ENCODE measurements around the gene RP2.

The RP2 gene

GRCh38 chrX:46836701-46837557, at the start of gene RP2:
TSS of gene RP2 (plus strand) at chrX:46837043. CDS start at chrX:46837101, 58 bp downstream.
- DNase-seq, result peak; percentile 93

GRCh38 chrX:46788902-46789301, 47.9 kb upstream of the RP2 start:
- DNase-seq, result peak; percentile 58

- DNase-seq, result peak; percentile 86
Measured at GRCh38 chrX:46791927-46792809, 44.7 kb upstream of the RP2 start.

- no peak for DNase-seq
Measured at GRCh38 chrX:46792810-46793188, 44.0 kb upstream of the RP2 start.

GRCh38 chrX:46793386-46794143, 43.3 kb upstream of the RP2 start:
- no peak for DNase-seq

- DNase-seq, result peak; percentile 61
Measured at GRCh38 chrX:46796574-46797191, 40.2 kb upstream of the RP2 start.

GRCh38 chrX:46803140-46803539, 33.7 kb upstream of the RP2 start:
- DNase-seq, result no peak

GRCh38 chrX:46805270-46805669, 31.6 kb upstream of the RP2 start:
- no peak for DNase-seq

GRCh38 chrX:46811121-46811520, 25.7 kb upstream of the RP2 start:
- DNase-seq, result no peak

GRCh38 chrX:46812445-46812844, 24.4 kb upstream of the RP2 start:
- DNase-seq, result no peak

- peak; percentile 13 for DNase-seq
Measured at GRCh38 chrX:46814966-46815365, 21.9 kb upstream of the RP2 start.

GRCh38 chrX:46819136-46819535, 17.7 kb upstream of the RP2 start:
- DNase-seq, result peak; percentile 49

GRCh38 chrX:46820391-46821100, 16.3 kb upstream of the RP2 start:
- no peak for DNase-seq

- no peak for DNase-seq
Measured at GRCh38 chrX:46823481-46823880, 13.4 kb upstream of the RP2 start.

- peak; percentile 31 for DNase-seq
Measured at GRCh38 chrX:46831765-46832327, 5.0 kb upstream of the RP2 start.

- DNase-seq, result peak; percentile 37
Measured at GRCh38 chrX:46837558-46838485, 979 bp downstream of the RP2 start.

- DNase-seq, result no peak
Measured at GRCh38 chrX:46838486-46838870, 1.6 kb downstream of the RP2 start.

GRCh38 chrX:46838974-46839480, 2.2 kb downstream of the RP2 start:
- peak; percentile 56 for DNase-seq

- no peak for DNase-seq
Measured at GRCh38 chrX:46840946-46841345, 4.1 kb downstream of the RP2 start.

GRCh38 chrX:46841346-46841745, 4.5 kb downstream of the RP2 start:
- DNase-seq, result peak; percentile 30
